Subcutaneous abdominal adipose tissue (tissue), 5 donors: Measurements from ENCODE around the gene KIF23.
"Not testable (repeated sequence)": the region's sequence is repeated elsewhere in the genome, so short reads cannot be mapped to it uniquely, and the experiment has no call there.

Experiments used
- H3K27ac ChIP-seq: one replicate; pipeline ENCODE4 v1.7.0; 2013; ENCODE audit warnings: low read depth, mild to moderate bottlenecking, inconsistent platforms, low read length, moderate library complexity
- H3K27me3 ChIP-seq, 5 donors: one replicate each; pipeline ENCODE4 v1.7.0; 2013; ENCODE audit warnings: low read length in 5 of 5, inconsistent platforms in 1 of 5; ENCODE audit not compliant: control insufficient read depth in 5 of 5, insufficient read depth in 4 of 5
- H3K36me3 ChIP-seq, 5 donors: one replicate each; pipeline ENCODE4 v1.7.0; 2013; ENCODE audit warnings: low read length in 5 of 5; ENCODE audit not compliant: control insufficient read depth in 5 of 5, insufficient read depth in 5 of 5
- H3K4me1 ChIP-seq, 5 donors: one replicate each; pipeline ENCODE4 v1.7.0; 2013; ENCODE audit warnings: low read length in 5 of 5, mild to moderate bottlenecking in 3 of 5, moderate library complexity in 1 of 5; ENCODE audit not compliant: control insufficient read depth in 5 of 5, insufficient read depth in 5 of 5
- H3K4me3 ChIP-seq, 5 donors: one replicate each; pipeline ENCODE4 v1.7.0; 2013; ENCODE audit warnings: low read length in 5 of 5, low read depth in 1 of 5
- H3K9ac ChIP-seq, 5 donors: one replicate each; pipeline ENCODE4 v1.7.0; 2013; ENCODE audit warnings: low read length in 5 of 5, mild to moderate bottlenecking in 4 of 5, moderate library complexity in 3 of 5
- H3K9me3 ChIP-seq, 5 donors: one replicate each; pipeline ENCODE4 v1.7.0; 2013; ENCODE audit warnings: low read length in 5 of 5; ENCODE audit not compliant: control insufficient read depth in 5 of 5
- donor health status: healthy.
- donor health status: healthy.
- donor health status: healthy.
- donor health status: healthy.
- donor health status: healthy.

The KIF23 gene

GRCh38 chr15:69450221-69450620 lies 36.1 kb downstream of the KIF23 start:
- not testable (repeated sequence) for H3K27me3 ChIP-seq, H3K4me3 ChIP-seq, H3K9me3 ChIP-seq

GRCh38 chr15:69450968-69451695 lies 37.0 kb downstream of the KIF23 start:
- Histone ChIP-seq H3K27ac (no peak overlapping the region), H3K36me3 (peaks cover 5 to 14% (median 12%) of the 10 kb centered on the region in 5 donors), H3K27me3 (no peaks in the 10 kb centered on the region), H3K9me3 (no peaks in the 10 kb centered on the region), H3K4me3 (no peak overlapping the region), H3K9ac (no peak overlapping the region), H3K4me1 (peaks cover 8 to 37% (median 30%) of the 10 kb centered on the region in 5 donors)

More at GRCh38 chr15:69450221-69450620, 36.1 kb downstream of the KIF23 start:
- H3K27ac ChIP-seq, H3K36me3 ChIP-seq, H3K9ac ChIP-seq: not testable (repeated sequence)
- peaks cover 8 to 33% (median 30%) of the 10 kb centered on the region in 5 donors for H3K4me1 ChIP-seq

- Histone ChIP-seq H3K9ac (peak overlapping the region; percentile 50 to 98 (median 92)), H3K4me1 (peaks cover 8 to 37% (median 30%) of the 10 kb centered on the region in 5 donors), H3K9me3 (no peaks in the 10 kb centered on the region)
Measured at GRCh38 chr15:69451951-69452691, 38.0 kb downstream of the KIF23 start.

GRCh38 chr15:69452692-69453521 lies 38.8 kb downstream of the KIF23 start, which contains the start of gene RPLP1:
TSS of gene RPLP1 (plus strand) at chr15:69452818. CDS start at chr15:69452949, 131 bp downstream.
- no peaks in the 10 kb centered on the region for H3K27me3 ChIP-seq
- H3K4me1 ChIP-seq: peaks cover 8 to 37% (median 30%) of the 10 kb centered on the region in 5 donors
- peak within 1 kb of the TSS; percentile 86 to 93 (median 88) for H3K4me3 ChIP-seq
- H3K9ac ChIP-seq: peak within 1 kb of the TSS; percentile 77 to 98 (median 92)
- H3K9me3 ChIP-seq: no peaks in the 10 kb centered on the region
- H3K27ac ChIP-seq: peak within 1 kb of the TSS; percentile 94
- peaks cover 7 to 27% (median 25%) of the 10 kb centered on the region in 5 donors for H3K36me3 ChIP-seq

More at GRCh38 chr15:69451951-69452691, 38.0 kb downstream of the KIF23 start:
- Histone ChIP-seq H3K27ac (peak overlapping the region; percentile 94), H3K36me3 (peaks cover 7 to 23% (median 19%) of the 10 kb centered on the region in 5 donors), H3K4me3 (peak overlapping the region; percentile 83 to 93 (median 88)), H3K27me3 (no peaks in the 10 kb centered on the region)

GRCh38 chr15:69454953-69455352 lies 40.8 kb downstream of the KIF23 start:
- no peaks in the 10 kb centered on the region for H3K27me3 ChIP-seq
- H3K4me1 ChIP-seq: peaks cover 8 to 37% (median 30%) of the 10 kb centered on the region in 5 donors
- no peaks in the 10 kb centered on the region for H3K9me3 ChIP-seq
- no peak overlapping the region for H3K9ac ChIP-seq
- peaks cover 7 to 27% (median 25%) of the 10 kb centered on the region in 5 donors for H3K36me3 ChIP-seq
- peak overlapping the region; percentile 94 for H3K27ac ChIP-seq
- H3K4me3 ChIP-seq: no peak overlapping the region

GRCh38 chr15:69456208-69457166 lies 42.3 kb downstream of the KIF23 start:
- no peak overlapping the region for H3K9ac ChIP-seq
- H3K36me3 ChIP-seq: peaks cover 7 to 27% (median 25%) of the 10 kb centered on the region in 5 donors

GRCh38 chr15:69457304-69458280 lies 43.4 kb downstream of the KIF23 start:
- peaks cover 7 to 27% (median 25%) of the 10 kb centered on the region in 5 donors for H3K36me3 ChIP-seq
- no peak overlapping the region for H3K27ac ChIP-seq
- no peak overlapping the region for H3K9ac ChIP-seq
- no peak overlapping the region for H3K4me3 ChIP-seq
- no peaks in the 10 kb centered on the region for H3K9me3 ChIP-seq
- H3K27me3 ChIP-seq: no peaks in the 10 kb centered on the region
- H3K4me1 ChIP-seq: peaks cover 8 to 42% (median 31%) of the 10 kb centered on the region in 5 donors

More at GRCh38 chr15:69456208-69457166, 42.3 kb downstream of the KIF23 start:
- no peak overlapping the region for H3K27ac ChIP-seq
- H3K4me1 ChIP-seq: peaks cover 8 to 41% (median 30%) of the 10 kb centered on the region in 5 donors
- no peaks in the 10 kb centered on the region for H3K27me3 ChIP-seq
- no peak overlapping the region for H3K4me3 ChIP-seq
- H3K9me3 ChIP-seq: no peaks in the 10 kb centered on the region

- Histone ChIP-seq H3K9me3 (no peaks in the 10 kb centered on the region), H3K27ac (no peak overlapping the region), H3K4me1 (peaks cover 4 to 39% (median 29%) of the 10 kb centered on the region in 5 donors), H3K4me3 (no peak overlapping the region), H3K9ac (no peak overlapping the region), H3K27me3 (no peaks in the 10 kb centered on the region), H3K36me3 (peaks cover 7 to 27% (median 25%) of the 10 kb centered on the region in 5 donors)
Measured at GRCh38 chr15:69459066-69459465, 44.9 kb downstream of the KIF23 start.
